NT2/D1 (cell line): ENCODE data around the gene PLS3.

Source experiments
- SUZ12 ChIP-seq: IDR thresholded peaks from 2 replicates; pipeline ENCODE4 v1.6.1; 2011; ENCODE audit not compliant: insufficient read length, insufficient read depth; ENCODE audit errors: extremely low read depth
- ZNF274 ChIP-seq: IDR thresholded peaks from 2 replicates; pipeline ENCODE4 v1.6.1; 2011; ENCODE audit warnings: mild to moderate bottlenecking, low read depth, low read length

DNA sequence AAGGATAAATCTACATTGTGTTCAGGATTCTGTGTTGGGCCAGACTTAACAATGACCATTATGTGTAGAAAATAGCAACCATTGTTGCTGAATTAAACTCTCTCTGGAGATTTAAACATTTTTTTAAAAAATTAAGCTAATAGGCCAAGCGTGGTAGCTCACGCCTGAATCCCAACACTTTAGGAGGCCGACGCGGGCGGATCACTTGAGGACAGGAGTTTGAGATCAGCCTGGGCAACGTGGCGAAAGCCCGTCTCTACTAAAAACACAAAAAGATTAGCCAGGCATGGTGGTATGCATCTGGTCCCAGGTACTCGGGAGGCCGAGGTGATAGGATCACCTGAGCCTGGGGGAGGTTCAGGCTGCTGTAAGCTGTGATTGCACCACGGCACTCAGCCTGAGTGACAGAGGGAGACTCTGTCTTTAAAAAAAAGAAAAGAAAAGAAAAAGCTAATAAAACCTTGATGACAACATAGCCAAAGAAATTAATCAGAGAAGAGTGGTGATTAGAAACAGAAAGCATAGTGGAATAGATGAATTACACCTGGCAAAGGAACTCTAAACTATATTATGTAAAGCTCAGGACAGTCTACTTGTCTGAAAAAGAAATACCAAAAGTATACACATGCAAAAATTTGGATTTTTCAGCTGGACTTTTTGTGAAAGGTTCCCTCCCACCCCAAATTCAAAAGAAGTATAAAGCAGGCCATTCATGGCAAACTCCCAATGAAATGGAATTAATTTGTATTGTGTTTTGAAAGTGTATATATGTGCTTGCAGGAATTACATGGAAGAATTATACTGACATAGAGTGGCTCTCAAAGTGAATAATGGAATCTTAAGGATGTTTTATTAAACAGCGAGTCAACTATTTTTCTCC, 21.9 kb downstream of the PLS3 start:
- TF ChIP-seq ZNF274 (no peak), SUZ12 (no peak)
